SIG-M5 treated with dmso at 0.1 percent for 504 hours (cell line): Measurements from ENCODE around the gene FAR1.
A peak's percentile ranks its signal among the peaks of the same experiment; 100 is the strongest.

Source experiments
- DNase-seq: peaks from one replicate; lab custom pipeline; 2025; ENCODE audit not compliant: unreplicated experiment; lab: John Stamatoyannopoulos, UW

The FAR1 gene

GRCh38 chr11:13669544-13670488, 1.3 kb downstream of the FAR1 start:
- peak; percentile 13 for DNase-seq

- peak; percentile 83 for DNase-seq
Observed at GRCh38 chr11:13672576-13673210, 4.2 kb downstream of the FAR1 start.

GRCh38 chr11:13674799-13675509, 6.5 kb downstream of the FAR1 start:
- peak; percentile 86 for DNase-seq

- DNase-seq: no peak
Observed at GRCh38 chr11:13676576-13676975, 8.1 kb downstream of the FAR1 start.

GRCh38 chr11:13679768-13680167, 11.3 kb downstream of the FAR1 start:
- DNase-seq: no peak

- peak; percentile 56 for DNase-seq
Observed at GRCh38 chr11:13680501-13681264, 12.2 kb downstream of the FAR1 start.

- DNase-seq: no peak
Observed at GRCh38 chr11:13681446-13681845, 13.0 kb downstream of the FAR1 start.

- no peak for DNase-seq
Observed at GRCh38 chr11:13682212-13682611, 13.7 kb downstream of the FAR1 start.

- DNase-seq: no peak
Observed at GRCh38 chr11:13685461-13686108, 17.1 kb downstream of the FAR1 start.

- no peak for DNase-seq
Observed at GRCh38 chr11:13686776-13687175, 18.3 kb downstream of the FAR1 start.

- DNase-seq: no peak
Observed at GRCh38 chr11:13687271-13687670, 18.8 kb downstream of the FAR1 start.

- peak; percentile 42 for DNase-seq
Observed at GRCh38 chr11:13691286-13691899, 22.9 kb downstream of the FAR1 start.

- DNase-seq: no peak
Observed at GRCh38 chr11:13692172-13692571, 23.7 kb downstream of the FAR1 start.

- no peak for DNase-seq
Observed at GRCh38 chr11:13694115-13694514, 25.6 kb downstream of the FAR1 start.

GRCh38 chr11:13695886-13696285, 27.4 kb downstream of the FAR1 start:
- no peak for DNase-seq

GRCh38 chr11:13697710-13698109, 29.2 kb downstream of the FAR1 start:
- no peak for DNase-seq

- no peak for DNase-seq
Observed at GRCh38 chr11:13698132-13698531, 29.7 kb downstream of the FAR1 start.

- no peak for DNase-seq
Observed at GRCh38 chr11:13699041-13699440, 30.6 kb downstream of the FAR1 start.

GRCh38 chr11:13699870-13700269, 31.4 kb downstream of the FAR1 start:
- DNase-seq: no peak

- peak; percentile 5 for DNase-seq
Observed at GRCh38 chr11:13701506-13701905, 33.0 kb downstream of the FAR1 start.
